GM18505 (cell line): ENCODE data around the gene TSEN34.
"Not testable (repeated sequence)": the region's sequence is repeated elsewhere in the genome, so short reads cannot be mapped to it uniquely, and the experiment has no call there.

Source experiments
- ATAC-seq: cut with Tn5 transposase; IDR thresholded peaks from one replicate; pipeline ENCODE4 v1.9.1; 2021; ENCODE audit not compliant: unreplicated experiment
- POLR2A ChIP-seq: IDR thresholded peaks from 4 replicates; pipeline ENCODE4 v1.6.1; 2011; ENCODE audit warnings: borderline replicate concordance; ENCODE audit not compliant: insufficient read depth, insufficient read length; ENCODE audit errors: extremely low read depth

Gene TSEN34

DNA sequence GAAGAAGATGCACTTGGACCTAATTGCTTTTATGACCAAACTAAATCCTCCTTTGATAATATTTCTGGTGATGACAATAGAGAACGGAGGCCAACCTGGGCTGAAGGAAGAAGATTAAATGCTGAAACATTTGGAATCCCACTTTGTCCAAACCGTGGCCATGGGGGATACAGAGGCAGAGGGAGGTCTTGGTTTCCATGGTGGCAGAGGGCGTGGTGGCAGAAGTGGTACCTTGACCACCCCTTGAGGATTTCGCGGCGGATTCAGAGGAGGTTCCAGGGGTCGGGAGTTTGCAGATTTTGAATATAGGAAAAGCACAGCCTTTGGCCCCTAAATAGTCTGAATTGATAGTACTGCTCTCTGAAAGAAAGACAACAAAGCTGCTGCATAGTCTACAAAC lies 38.9 kb downstream of the TSEN34 start:
- ATAC-seq: no peak
- no peak for TF ChIP-seq POLR2A

DNA sequence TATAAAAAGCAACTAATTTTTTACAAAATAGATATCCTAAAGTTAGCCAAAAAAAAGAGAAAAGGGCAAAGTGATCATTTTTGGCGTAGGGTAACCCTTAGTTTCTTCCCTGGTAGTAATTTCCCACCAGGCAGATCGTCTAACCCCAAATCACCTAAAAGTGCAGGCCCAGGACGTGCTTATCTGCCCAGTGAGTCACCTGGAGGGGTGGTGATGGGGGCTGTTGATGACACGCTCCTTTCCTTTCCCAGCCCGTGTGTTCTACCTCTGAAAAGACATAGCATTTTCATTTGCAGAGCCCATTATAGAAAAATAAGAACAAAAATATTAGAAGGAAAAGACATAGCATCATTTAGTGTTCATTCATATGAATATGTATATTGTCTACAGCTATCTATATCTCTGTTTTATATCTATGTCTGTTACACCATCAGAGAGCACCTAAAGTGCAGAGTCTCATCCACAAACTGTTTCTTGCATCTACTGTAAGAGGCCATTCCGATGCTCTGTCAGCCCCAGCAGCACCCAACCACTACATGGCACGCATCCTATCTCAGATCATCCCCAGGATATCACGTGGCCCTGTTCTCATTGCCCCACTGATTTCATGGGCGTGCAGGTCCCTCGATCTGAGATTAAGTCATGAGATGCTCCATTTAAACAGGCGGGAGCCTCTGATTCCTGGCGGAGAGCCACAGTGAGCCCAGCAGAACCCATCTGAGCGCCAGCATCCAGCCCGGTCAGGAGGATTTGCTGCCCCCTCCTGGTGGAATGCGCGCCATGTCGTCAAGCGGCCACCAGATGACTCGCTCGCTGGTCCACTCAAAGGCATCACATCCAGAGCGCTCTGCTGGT lies 40.2 kb downstream of the TSEN34 start:
- no peak for TF ChIP-seq POLR2A
- ATAC-seq: no peak

DNA sequence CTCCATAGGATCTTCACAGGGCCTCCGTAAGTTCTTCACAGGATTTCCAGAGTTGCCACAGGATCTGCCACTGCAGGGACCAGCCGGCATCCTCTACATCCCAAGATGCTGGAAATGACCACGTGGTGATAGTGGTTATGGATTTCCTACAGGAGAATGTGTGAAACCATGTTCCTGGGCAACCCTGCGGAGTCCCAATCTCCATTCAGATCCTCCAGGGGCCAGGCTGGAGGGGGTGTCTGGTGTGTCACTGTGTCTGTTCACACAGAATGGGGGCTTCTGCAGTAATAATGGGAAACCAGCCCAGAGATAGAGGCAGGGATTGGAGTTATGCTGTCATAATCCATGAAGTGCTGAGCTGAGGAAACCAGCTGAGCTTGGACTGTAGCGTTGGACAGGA lies 42.8 kb downstream of the TSEN34 start:
- no peak for ATAC-seq
- TF ChIP-seq POLR2A: no peak

- not testable (repeated sequence) for ATAC-seq
Observed at GRCh38 chr19:54239491-54240371, 48.6 kb downstream of the TSEN34 start.

DNA sequence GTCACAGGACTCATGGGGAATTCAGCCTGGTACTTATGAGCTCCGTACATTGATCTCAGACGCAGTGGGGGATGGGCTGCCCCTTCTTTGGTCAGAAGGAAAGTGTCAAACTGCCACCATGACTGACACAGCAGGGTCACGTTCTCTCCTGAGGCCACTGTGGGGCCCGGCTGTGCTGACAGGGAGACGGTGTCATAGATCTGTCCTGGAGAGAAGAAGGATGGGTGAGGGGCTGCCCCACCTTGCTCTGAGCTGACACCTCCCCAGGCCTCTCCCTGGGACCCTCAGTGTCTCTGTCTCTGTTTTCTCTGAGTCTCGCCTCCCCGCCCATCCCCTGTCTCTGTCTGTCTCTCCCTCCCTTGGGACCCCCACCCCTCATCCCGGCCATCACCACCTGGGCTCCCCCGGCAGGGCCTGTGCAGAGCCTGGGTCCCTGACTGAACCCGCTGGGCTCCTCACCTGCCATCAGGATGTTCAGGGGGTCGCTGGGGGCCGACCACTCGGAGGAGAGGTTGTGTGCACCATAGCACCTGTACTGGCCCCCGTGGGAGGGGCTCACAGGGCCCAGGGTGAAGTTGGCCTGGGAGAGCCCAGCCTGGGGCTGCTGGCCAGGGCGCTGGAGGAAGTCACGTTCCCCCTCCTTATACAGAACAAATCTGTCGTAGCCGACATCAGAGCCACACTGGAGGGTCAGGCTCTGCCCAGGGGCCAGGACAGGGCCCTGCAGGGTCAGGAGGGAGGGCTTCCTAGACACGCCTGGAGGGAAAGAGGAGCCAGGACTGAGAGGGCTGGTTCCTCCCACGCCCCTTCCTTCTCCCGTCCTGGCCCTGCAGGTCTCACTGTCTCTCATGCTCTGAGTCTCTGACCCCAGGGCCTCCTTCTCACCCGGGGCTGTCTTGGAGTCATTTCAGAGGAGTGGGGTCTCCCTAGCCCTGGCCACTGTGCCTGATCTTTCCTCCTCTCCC lies 49.5 kb downstream of the TSEN34 start:
- ATAC-seq: not testable (repeated sequence)

DNA sequence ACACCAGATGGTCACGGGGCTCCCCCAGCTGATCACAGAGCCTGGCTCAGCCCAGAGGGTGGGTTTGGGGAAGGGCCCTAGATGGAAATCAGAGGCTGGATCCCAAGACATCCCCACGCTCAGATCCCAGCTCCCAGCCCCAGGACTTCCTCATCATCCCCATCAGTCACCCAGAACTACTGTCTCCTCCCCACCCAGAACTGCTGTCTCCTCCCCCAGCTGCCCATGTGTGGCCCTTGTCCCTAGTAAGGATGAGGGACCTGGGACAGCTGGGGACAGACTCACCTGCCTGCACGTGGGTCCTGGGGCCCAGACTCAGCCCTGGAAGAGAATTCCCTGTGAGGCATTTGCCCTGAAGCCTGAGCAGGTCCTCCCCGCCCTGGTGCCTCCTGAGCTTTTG lies 51.1 kb downstream of the TSEN34 start:
- ATAC-seq: not testable (repeated sequence)

- ATAC-seq: not testable (repeated sequence)
Observed at GRCh38 chr19:54242646-54243045, 51.5 kb downstream of the TSEN34 start, which contains the start of gene LILRA6. Gene LILRA6, minus strand, starts transcription at chr19:54242790.

GRCh38 chr19:54243809-54244208 lies 52.7 kb downstream of the TSEN34 start:
- ATAC-seq: not testable (repeated sequence)
